ENCODE data around the gene USP17L27.
"Not testable (repeated sequence)": the region's sequence is repeated elsewhere in the genome, so short reads cannot be mapped to it uniquely, and the experiment has no call there.

The USP17L27 gene, protein sequence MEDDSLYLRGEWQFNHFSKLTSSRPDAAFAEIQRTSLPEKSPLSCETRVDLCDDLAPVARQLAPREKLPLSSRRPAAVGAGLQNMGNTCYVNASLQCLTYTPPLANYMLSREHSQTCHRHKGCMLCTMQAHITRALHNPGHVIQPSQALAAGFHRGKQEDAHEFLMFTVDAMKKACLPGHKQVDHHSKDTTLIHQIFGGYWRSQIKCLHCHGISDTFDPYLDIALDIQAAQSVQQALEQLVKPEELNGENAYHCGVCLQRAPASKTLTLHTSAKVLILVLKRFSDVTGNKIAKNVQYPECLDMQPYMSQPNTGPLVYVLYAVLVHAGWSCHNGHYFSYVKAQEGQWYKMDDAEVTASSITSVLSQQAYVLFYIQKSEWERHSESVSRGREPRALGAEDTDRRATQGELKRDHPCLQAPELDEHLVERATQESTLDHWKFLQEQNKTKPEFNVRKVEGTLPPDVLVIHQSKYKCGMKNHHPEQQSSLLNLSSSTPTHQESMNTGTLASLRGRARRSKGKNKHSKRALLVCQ

DNA sequence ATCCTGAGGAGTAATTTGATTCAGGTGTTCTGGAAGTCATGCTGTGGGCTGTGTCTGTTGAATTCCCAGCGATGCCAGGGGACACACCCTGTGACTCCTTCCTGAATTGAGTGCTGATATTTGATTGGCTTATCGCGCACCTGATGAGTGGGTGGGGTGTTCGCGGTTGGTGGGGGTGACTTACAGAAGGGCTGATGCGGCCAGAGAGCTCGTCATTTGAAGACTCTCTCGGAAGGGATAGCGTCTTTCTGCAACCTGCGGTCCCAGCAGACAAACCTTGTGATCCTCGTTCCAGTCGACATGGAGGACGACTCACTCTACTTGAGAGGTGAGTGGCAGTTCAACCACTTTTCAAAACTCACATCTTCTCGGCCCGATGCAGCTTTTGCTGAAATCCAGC, at the start of gene USP17L27:
USP17L27 (plus strand) TSS at position 301 of the 400 bp plus-strand sequence; CDS start at position 301, 0 bp downstream.
- not testable (repeated sequence) for H3K4me3 Mint-ChIP-seq; H3K4me1 Mint-ChIP-seq; H3K36me3 Mint-ChIP-seq (ENCODE audit: low read depth); H3K9me3 Mint-ChIP-seq; H3K27ac Mint-ChIP-seq; H3K27me3 Mint-ChIP-seq (ENCODE audit: low read depth, poor library complexity); DNase-seq

DNA sequence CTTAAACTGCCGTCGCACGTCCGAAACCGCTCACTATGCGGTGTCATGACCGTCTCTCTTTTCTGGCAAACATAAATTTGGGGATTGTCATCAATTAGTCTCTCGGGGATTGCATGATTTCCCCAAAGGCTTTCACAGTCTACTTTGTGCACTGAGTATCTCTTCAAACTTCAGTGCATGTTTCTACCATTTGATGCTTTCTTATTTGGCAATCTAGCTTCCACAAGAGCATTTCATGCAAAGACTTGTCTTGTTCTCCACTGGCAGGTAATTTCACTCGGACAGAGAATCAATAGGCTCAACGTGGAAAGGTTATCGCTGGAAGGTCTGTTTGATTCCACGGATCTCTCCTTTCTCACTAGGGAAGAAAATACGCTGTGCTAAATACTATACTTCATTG, 19.8 kb upstream of the USP17L27 start:
- not testable (repeated sequence) for H3K4me3 Mint-ChIP-seq; H3K27ac Mint-ChIP-seq; H3K36me3 Mint-ChIP-seq (ENCODE audit: low read depth); DNase-seq; H3K4me1 Mint-ChIP-seq; H3K9me3 Mint-ChIP-seq; H3K27me3 Mint-ChIP-seq (ENCODE audit: low read depth, poor library complexity)

DNA sequence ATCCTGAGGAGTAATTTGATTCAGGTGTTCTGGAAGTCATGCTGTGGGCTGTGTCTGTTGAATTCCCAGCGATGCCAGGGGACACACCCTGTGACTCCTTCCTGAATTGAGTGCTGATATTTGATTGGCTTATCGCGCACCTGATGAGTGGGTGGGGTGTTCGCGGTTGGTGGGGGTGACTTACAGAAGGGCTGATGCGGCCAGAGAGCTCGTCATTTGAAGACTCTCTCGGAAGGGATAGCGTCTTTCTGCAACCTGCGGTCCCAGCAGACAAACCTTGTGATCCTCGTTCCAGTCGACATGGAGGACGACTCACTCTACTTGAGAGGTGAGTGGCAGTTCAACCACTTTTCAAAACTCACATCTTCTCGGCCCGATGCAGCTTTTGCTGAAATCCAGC, 19.1 kb upstream of the USP17L27 start, which contains the start of gene USP17L24:
USP17L24 (plus strand) TSS at position 301 of the 400 bp plus-strand sequence; CDS start at position 301, 0 bp downstream.
- not testable (repeated sequence) for DNase-seq; H3K27me3 Mint-ChIP-seq (ENCODE audit: low read depth, poor library complexity); H3K4me3 Mint-ChIP-seq; H3K27ac Mint-ChIP-seq; H3K36me3 Mint-ChIP-seq (ENCODE audit: low read depth); H3K4me1 Mint-ChIP-seq; H3K9me3 Mint-ChIP-seq

DNA sequence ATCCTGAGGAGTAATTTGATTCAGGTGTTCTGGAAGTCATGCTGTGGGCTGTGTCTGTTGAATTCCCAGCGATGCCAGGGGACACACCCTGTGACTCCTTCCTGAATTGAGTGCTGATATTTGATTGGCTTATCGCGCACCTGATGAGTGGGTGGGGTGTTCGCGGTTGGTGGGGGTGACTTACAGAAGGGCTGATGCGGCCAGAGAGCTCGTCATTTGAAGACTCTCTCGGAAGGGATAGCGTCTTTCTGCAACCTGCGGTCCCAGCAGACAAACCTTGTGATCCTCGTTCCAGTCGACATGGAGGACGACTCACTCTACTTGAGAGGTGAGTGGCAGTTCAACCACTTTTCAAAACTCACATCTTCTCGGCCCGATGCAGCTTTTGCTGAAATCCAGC, 14.3 kb upstream of the USP17L27 start, which contains the start of gene USP17L25:
USP17L25 (plus strand) TSS at position 301 of the 400 bp plus-strand sequence; CDS start at position 301, 0 bp downstream.
- not testable (repeated sequence) for H3K9me3 Mint-ChIP-seq; H3K27me3 Mint-ChIP-seq (ENCODE audit: low read depth, poor library complexity); H3K4me1 Mint-ChIP-seq; DNase-seq; H3K27ac Mint-ChIP-seq; H3K4me3 Mint-ChIP-seq; H3K36me3 Mint-ChIP-seq (ENCODE audit: low read depth)

DNA sequence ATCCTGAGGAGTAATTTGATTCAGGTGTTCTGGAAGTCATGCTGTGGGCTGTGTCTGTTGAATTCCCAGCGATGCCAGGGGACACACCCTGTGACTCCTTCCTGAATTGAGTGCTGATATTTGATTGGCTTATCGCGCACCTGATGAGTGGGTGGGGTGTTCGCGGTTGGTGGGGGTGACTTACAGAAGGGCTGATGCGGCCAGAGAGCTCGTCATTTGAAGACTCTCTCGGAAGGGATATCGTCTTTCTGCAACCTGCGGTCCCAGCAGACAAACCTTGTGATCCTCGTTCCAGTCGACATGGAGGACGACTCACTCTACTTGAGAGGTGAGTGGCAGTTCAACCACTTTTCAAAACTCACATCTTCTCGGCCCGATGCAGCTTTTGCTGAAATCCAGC, 9.6 kb upstream of the USP17L27 start, which contains the start of gene USP17L26:
USP17L26 (plus strand) TSS at position 301 of the 400 bp plus-strand sequence; CDS start at position 301, 0 bp downstream.
- not testable (repeated sequence) for H3K27me3 Mint-ChIP-seq (ENCODE audit: low read depth, poor library complexity); DNase-seq; H3K36me3 Mint-ChIP-seq (ENCODE audit: low read depth); H3K9me3 Mint-ChIP-seq; H3K4me3 Mint-ChIP-seq; H3K4me1 Mint-ChIP-seq; H3K27ac Mint-ChIP-seq

DNA sequence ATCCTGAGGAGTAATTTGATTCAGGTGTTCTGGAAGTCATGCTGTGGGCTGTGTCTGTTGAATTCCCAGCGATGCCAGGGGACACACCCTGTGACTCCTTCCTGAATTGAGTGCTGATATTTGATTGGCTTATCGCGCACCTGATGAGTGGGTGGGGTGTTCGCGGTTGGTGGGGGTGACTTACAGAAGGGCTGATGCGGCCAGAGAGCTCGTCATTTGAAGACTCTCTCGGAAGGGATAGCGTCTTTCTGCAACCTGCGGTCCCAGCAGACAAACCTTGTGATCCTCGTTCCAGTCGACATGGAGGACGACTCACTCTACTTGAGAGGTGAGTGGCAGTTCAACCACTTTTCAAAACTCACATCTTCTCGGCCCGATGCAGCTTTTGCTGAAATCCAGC, 4.8 kb upstream of the USP17L27 start, which contains the start of gene USP17L5:
USP17L5 (plus strand) TSS at position 301 of the 400 bp plus-strand sequence; CDS start at position 301, 0 bp downstream.
- not testable (repeated sequence) for H3K36me3 Mint-ChIP-seq (ENCODE audit: low read depth); H3K27ac Mint-ChIP-seq; H3K4me3 Mint-ChIP-seq; DNase-seq; H3K9me3 Mint-ChIP-seq; H3K4me1 Mint-ChIP-seq; H3K27me3 Mint-ChIP-seq (ENCODE audit: low read depth, poor library complexity)

DNA sequence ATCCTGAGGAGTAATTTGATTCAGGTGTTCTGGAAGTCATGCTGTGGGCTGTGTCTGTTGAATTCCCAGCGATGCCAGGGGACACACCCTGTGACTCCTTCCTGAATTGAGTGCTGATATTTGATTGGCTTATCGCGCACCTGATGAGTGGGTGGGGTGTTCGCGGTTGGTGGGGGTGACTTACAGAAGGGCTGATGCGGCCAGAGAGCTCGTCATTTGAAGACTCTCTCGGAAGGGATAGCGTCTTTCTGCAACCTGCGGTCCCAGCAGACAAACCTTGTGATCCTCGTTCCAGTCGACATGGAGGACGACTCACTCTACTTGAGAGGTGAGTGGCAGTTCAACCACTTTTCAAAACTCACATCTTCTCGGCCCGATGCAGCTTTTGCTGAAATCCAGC, 4.6 kb downstream of the USP17L27 start, which contains the start of gene USP17L28:
USP17L28 (plus strand) TSS at position 301 of the 400 bp plus-strand sequence; CDS start at position 301, 0 bp downstream.
- not testable (repeated sequence) for H3K36me3 Mint-ChIP-seq (ENCODE audit: low read depth); H3K4me1 Mint-ChIP-seq; H3K27me3 Mint-ChIP-seq (ENCODE audit: low read depth, poor library complexity); H3K4me3 Mint-ChIP-seq; H3K27ac Mint-ChIP-seq; H3K9me3 Mint-ChIP-seq; DNase-seq

DNA sequence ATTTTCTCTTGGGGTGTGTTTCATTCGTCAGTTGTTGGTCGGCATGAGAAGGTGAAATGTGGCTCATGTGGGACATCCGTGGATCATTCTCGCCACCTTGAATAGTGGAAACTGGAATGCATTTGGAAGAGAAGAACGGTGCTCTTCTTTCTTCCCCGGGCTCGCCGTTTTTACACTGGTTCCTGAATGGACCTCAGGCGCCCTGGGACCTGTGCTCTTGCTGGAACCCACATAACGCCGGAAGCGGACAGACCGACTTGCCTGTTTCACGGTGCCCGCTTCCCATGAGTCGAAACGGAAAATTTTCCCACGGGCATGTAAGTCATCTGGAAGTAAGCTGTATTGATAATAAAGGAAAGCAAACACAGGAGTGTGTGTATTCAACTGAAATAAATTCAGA, 6.9 kb downstream of the USP17L27 start:
- H3K9me3 Mint-ChIP-seq; H3K4me3 Mint-ChIP-seq; H3K27me3 Mint-ChIP-seq (ENCODE audit: low read depth, poor library complexity); DNase-seq; H3K27ac Mint-ChIP-seq; H3K36me3 Mint-ChIP-seq (ENCODE audit: low read depth); H3K4me1 Mint-ChIP-seq: not testable (repeated sequence)

DNA sequence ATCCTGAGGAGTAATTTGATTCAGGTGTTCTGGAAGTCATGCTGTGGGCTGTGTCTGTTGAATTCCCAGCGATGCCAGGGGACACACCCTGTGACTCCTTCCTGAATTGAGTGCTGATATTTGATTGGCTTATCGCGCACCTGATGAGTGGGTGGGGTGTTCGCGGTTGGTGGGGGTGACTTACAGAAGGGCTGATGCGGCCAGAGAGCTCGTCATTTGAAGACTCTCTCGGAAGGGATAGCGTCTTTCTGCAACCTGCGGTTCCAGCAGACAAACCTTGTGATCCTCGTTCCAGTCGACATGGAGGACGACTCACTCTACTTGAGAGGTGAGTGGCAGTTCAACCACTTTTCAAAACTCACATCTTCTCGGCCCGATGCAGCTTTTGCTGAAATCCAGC, 9.4 kb downstream of the USP17L27 start, which contains the start of gene USP17L29:
USP17L29 (plus strand) TSS at position 301 of the 400 bp plus-strand sequence; CDS start at position 301, 0 bp downstream.
- not testable (repeated sequence) for H3K4me1 Mint-ChIP-seq; DNase-seq; H3K27ac Mint-ChIP-seq; H3K4me3 Mint-ChIP-seq; H3K27me3 Mint-ChIP-seq (ENCODE audit: low read depth, poor library complexity); H3K36me3 Mint-ChIP-seq (ENCODE audit: low read depth); H3K9me3 Mint-ChIP-seq

DNA sequence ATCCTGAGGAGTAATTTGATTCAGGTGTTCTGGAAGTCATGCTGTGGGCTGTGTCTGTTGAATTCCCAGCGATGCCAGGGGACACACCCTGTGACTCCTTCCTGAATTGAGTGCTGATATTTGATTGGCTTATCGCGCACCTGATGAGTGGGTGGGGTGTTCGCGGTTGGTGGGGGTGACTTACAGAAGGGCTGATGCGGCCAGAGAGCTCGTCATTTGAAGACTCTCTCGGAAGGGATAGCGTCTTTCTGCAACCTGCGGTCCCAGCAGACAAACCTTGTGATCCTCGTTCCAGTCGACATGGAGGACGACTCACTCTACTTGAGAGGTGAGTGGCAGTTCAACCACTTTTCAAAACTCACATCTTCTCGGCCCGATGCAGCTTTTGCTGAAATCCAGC, 18.9 kb downstream of the USP17L27 start, which contains the start of gene USP17L30:
USP17L30 (plus strand) TSS at position 301 of the 400 bp plus-strand sequence; CDS start at position 301, 0 bp downstream.
- not testable (repeated sequence) for H3K36me3 Mint-ChIP-seq (ENCODE audit: low read depth); H3K27ac Mint-ChIP-seq; DNase-seq; H3K27me3 Mint-ChIP-seq (ENCODE audit: low read depth, poor library complexity); H3K4me3 Mint-ChIP-seq; H3K4me1 Mint-ChIP-seq; H3K9me3 Mint-ChIP-seq

DNA sequence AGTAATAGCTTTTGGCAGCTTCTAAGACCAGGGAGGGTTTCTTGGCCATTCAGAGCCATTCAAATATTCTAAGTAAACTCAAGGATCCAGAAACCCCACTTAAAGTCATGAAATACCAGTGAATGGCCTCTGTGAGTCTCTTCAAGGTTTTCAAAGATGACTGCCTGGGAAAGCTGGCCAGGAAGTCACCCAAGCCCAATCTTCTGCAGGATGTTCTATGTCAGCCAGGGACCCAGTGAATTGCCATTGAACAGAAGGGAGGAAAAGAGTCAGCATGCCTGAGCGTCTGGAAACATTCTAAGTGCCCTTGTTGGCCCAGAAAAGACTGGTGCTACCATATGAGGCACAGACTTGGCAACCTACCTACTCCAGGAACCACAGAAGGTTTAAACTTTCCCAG, 35.9 kb downstream of the USP17L27 start:
- H3K4me1 Mint-ChIP-seq; H3K36me3 Mint-ChIP-seq (ENCODE audit: low read depth); H3K27me3 Mint-ChIP-seq (ENCODE audit: low read depth, poor library complexity); DNase-seq; H3K27ac Mint-ChIP-seq: not testable (repeated sequence)
- Mint-ChIP-seq H3K4me3 (peak overlapping the region; percentile 49), H3K9me3 (peaks cover 24% of the 10 kb centered on the region)

Measured in nephron progenitor cell (in vitro differentiated cells).